Glomerular endothelial cell (primary cell): ENCODE data around the gene EZH2. TPM values are rescaled to one million over a fixed set of nuclear protein-coding genes. Genes with fewer than 3 reads are reported as not detected.

Source experiments
- DNase-seq: peaks from one replicate; pipeline ENCODE4 v3.0.0-alpha.2; 2011; ENCODE audit warnings: low read depth, low spot score; ENCODE audit errors: extremely low read depth
- total RNA-seq: library from RNA; depleted of rRNA; stranded (reverse); fragments of >200 nt; gene quantifications from 2 replicates; pipeline ENCODE4 v1.2.3, GENCODE V29; 2015

Gene EZH2
- total RNA-seq, 1 donor from 2014 or later, result 8.3 TPM

- no peak for DNase-seq
Observed at GRCh38 chr7:148903504-148903903, 19.4 kb upstream of the EZH2 start.

GRCh38 chr7:148901178-148901577, 17.1 kb upstream of the EZH2 start:
- no peak for DNase-seq

- DNase-seq, result no peak
Observed at GRCh38 chr7:148898845-148899484, 14.9 kb upstream of the EZH2 start.

- DNase-seq, result no peak
Observed at GRCh38 chr7:148894591-148894990, 10.5 kb upstream of the EZH2 start.

GRCh38 chr7:148893071-148893470, 9.0 kb upstream of the EZH2 start:
- no peak for DNase-seq

- no peak for DNase-seq
Observed at GRCh38 chr7:148888300-148888699, 4.2 kb upstream of the EZH2 start.

GRCh38 chr7:148886844-148887243, 2.8 kb upstream of the EZH2 start:
- no peak for DNase-seq

GRCh38 chr7:148884299-148885022, 370 bp upstream of the EZH2 start:
- no peak for DNase-seq

GRCh38 chr7:148883266-148884048, 634 bp downstream of the EZH2 start:
- no peak for DNase-seq

GRCh38 chr7:148882841-148883265, 1.2 kb downstream of the EZH2 start:
- no peak for DNase-seq

- no peak for DNase-seq
Observed at GRCh38 chr7:148882192-148882591, 1.9 kb downstream of the EZH2 start.

GRCh38 chr7:148878317-148878716, 5.8 kb downstream of the EZH2 start:
- DNase-seq, result no peak

- DNase-seq, result no peak
Observed at GRCh38 chr7:148877517-148877916, 6.6 kb downstream of the EZH2 start.

GRCh38 chr7:148872188-148872587, 11.9 kb downstream of the EZH2 start:
- DNase-seq, result no peak

GRCh38 chr7:148871551-148871950, 12.5 kb downstream of the EZH2 start:
- DNase-seq, result no peak

GRCh38 chr7:148871030-148871429, 13.1 kb downstream of the EZH2 start:
- DNase-seq, result no peak

GRCh38 chr7:148868378-148868674, 15.8 kb downstream of the EZH2 start:
- DNase-seq, result no peak

- DNase-seq, result no peak
Observed at GRCh38 chr7:148867596-148868377, 16.3 kb downstream of the EZH2 start.

- DNase-seq, result no peak
Observed at GRCh38 chr7:148866362-148866761, 17.7 kb downstream of the EZH2 start.

GRCh38 chr7:148865283-148865682, 18.8 kb downstream of the EZH2 start:
- no peak for DNase-seq

- no peak for DNase-seq
Observed at GRCh38 chr7:148863324-148863723, 20.8 kb downstream of the EZH2 start.
